Hepatic stellate cell (primary cell): ENCODE results near the gene SSRP1.

Experiments used
- DNase-seq: peaks from one replicate; pipeline ENCODE4 v3.0.0; 2011; ENCODE audit warnings: low spot score

SSRP1 gene

DNA sequence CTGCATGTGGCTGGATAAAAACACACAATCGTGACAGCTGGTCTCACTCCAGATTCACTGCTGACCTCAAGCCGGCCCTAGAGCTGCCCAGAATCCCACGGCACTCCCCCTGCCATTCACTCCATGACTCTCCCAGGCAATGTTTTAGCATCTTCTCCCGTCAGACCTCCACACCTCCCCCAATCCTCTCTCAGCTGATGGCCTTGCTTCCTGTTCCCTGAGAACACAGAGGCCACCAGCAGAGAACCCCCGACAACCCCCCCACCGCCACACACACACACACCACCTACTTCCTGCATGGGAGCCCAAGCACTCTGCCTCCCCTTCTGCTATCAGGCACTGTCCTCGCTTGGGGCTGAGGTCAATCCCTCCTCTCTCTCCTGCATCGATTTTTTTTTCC, 20.2 kb downstream of the SSRP1 start:
- DNase-seq: peak; percentile 90

DNA sequence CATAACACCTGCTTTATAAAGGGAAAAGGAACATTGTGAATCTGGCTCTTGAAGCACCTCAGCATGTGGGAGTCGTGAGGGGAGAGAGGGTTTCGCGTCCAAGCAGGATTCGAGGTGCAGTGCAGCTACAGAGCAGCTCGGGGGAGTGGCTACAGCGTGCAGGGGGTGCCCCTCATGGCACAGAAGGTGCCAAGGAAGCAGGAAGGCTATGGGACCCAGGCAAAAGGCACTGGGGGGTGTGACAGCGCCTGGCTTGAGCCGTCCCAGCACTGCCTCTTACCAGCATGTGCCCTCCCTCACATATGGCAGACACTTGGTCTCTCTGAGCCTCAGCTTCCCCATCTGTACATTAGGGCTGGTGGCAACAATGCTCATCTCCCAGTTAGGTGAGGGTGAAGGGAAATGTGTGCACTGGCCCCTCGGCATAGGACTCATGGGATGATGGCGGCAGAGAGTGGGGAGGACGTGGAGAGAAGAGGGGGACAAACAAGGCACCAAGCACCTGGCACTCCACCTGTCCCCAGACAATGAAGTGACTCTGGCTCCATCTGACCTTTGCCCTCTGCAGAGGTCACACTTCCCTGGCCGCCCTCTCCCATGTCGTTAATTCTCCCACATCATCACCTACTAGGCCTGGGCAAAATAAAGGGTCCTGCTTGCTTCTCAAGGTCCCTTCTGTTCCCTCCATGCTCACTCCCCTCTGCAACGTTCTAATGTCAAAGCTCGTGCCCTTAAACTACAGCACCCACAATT, 21.3 kb downstream of the SSRP1 start:
- no peak for DNase-seq

DNA sequence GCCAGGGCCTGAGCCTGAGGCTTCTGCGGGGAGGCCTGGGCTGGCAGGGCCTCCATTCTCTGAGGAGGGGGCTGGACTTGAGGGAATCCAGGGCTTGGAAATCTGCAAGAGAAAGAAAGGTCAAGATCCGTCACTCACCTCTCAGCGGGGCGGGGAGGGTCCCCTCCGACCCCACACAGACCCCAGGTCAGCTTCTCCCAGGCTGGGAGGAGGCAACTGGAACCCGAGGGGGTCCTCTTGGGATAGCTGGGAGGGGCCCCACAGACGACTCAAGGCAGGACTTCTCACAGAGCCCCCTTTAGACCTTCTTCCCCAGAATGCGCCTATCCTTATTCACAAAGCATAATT, 21.9 kb downstream of the SSRP1 start:
- DNase-seq: no peak

DNA sequence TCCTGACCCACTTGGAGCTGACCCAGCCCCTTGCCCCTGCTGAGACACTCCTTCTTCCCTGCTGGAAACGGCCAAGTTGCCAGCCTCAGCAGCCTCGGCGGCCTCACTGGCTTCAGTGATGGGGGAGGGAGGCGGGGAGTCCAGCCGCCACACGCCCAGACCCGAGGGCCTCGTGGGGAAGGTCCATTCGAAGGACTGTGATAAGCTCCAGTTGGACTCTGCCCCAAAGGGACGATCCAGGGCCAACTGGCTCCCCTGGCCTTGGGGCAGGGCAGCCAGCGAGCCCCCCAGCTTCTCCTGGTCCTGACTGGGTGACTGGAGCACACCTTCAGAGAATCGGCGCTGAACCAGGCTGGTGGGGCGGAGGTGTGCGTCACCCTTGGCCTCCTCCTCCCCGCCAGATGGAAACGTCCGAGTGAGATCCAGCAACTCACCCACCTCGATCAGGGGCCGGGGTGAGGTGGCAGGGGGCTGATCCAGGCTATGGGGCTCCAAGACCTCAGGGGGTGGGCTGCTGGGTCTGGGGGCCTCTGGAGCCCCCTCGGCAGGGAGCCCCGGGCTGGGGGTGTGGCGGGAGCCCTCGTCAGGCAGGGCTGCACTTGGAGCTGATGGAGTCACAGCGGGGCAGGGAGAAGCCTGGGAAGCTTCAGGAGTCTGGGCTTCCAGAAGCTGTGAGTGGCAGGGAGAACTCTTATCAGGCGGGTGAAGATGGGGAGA, 22.5 kb downstream of the SSRP1 start:
- DNase-seq: no peak

DNA sequence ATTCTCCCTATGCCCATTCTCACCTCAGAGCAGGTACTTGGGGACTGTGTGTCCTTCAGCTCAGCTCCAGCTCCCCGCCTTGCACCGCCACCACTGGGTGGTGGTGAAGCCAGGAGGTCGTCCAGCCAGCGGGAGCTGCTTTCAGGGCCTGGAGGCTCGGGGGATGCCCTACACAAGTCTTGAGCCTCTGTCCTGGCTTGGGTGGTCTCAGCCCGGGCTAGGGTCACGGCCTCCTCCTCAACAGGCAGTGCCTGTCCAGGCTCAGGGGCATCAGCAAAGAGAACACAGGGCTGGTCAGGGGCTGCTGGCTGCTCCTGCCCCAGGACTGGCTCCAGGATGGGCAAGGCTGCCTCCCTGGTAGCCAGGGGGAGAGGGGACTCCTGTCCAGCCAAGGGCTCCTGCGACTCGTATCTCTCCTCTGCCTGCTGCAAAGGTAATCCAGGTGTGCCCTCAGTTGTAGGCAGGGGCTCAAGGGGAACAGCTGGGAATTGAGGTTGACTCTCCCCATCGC, 23.1 kb downstream of the SSRP1 start:
- DNase-seq: no peak

DNA sequence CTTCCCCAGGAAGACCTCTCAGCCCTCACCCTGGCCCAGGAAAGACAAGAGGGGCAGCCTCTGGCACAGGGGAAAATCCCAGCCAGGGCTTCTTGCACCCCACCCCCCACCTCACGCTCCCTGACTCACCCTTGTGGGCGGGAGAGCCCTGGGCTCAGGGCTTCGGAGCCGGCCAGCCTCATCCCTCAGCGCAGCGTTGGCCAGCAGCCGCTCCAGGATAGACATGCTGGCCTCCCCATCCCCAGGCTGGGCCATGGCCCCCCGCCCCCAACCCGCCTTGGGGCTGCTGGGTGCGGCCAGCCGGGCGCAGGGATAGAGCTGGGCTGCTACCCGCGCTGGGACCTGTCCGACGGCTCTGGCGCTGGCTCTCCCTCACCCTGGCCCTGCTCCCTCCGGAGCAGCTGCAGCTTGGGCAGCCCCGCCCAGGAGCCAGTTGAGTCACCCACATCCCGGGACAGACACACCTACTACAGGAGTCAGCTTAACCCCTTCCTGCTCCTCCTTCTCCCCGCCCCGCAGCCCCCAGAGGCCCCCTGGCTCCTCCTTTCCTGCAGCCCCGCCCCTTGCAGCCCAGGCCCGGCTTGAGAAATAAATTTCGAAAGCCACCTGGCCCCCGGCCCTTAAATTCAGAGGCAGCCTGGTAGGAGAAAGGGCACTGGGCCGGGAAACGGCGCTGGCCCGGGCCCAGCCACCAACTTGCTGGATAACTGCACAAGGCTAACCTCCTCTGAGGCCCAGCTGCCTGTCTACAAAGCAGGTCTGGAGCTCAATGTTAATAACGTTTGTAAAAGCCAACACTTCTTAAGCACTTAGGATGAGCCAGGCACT, 24.4 kb downstream of the SSRP1 start:
- DNase-seq: peak; percentile 99

DNA sequence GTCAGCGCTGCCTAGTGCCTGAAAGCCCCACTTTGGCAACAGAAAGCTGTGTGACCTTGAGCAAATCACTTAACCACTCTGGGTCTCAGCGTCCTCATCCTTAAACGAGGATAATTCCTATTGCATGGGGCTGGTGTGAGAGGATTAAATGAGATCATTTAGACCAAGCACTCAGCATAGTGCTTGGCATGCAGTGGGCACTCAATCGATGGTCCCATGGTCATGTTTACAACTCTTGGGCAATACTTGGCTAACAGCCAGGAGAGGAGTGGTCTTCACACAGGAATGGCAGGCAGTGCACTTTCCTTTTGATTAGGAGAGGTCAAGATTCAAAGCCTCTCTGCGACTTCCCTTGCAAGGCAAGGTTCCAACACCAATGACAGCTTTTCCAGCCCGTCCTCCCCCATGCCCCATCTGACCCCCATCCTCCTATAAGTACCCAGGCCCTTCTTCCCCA, 25.0 kb downstream of the SSRP1 start:
- DNase-seq: no peak

DNA sequence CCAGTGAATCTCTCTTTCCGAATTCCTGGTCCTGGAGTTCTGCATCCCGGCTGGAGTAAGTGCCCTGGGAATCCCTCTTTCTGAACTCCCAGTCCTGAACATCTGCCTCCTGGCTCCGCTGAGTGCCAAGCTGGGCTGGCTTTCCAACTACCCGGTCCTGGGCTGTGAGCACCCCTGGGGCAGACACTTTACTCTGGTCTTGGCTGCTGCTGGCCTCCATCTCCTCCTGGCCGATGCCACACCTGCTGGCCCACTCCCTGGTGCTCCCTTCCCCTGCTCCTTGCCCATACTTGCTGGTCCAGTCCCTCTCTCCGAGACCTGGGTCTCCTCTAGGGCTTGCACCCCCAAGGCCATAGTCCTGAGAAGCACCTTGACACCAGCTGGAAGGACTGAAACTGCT, 25.6 kb downstream of the SSRP1 start:
- DNase-seq: no peak

DNA sequence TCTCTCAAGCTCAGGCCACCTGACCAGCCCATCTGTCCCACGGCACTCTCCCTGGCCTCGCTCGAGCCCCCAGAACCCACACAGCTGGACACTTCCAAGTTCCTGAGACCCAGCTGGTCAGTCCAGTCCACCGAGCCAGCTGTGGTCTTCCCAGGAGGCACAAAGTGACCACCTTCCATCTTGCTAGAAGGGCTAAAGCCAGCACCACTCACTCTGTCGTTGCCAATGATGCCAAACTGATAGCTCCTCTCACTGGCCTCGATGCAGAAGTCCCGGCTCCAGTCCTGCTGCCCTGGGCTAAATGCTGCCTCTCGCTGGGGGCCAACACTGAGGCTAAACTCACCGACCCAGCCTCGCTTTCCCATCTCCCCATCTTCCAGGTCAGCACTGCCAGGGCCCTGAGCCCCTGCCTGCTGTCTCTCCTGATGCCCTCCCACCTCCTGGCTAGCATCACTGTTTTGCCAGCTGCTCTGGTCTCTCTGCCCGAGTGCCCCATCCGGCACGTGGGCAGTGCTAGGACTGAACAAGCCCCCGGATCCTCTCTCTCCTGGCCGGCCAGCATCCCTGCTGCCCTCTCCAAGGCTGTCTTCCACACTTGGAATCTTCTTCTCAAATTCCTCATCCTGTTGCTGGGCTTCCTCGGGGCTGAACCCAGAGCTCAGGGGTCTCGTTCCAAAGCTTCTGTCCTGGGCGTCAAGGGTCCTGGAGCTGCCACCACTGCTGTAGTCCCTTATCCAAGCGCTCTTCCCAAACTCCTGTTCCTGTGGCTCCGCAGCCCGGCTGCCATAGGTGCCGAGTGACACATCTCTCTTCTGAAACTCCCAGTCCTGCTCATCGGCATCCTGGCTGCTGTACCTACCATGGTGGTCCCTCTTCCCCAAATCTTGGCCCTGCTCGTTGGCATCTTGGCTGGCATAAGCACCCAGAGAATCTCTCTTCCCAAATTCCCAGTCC, 26.3 kb downstream of the SSRP1 start:
- DNase-seq: no peak

DNA sequence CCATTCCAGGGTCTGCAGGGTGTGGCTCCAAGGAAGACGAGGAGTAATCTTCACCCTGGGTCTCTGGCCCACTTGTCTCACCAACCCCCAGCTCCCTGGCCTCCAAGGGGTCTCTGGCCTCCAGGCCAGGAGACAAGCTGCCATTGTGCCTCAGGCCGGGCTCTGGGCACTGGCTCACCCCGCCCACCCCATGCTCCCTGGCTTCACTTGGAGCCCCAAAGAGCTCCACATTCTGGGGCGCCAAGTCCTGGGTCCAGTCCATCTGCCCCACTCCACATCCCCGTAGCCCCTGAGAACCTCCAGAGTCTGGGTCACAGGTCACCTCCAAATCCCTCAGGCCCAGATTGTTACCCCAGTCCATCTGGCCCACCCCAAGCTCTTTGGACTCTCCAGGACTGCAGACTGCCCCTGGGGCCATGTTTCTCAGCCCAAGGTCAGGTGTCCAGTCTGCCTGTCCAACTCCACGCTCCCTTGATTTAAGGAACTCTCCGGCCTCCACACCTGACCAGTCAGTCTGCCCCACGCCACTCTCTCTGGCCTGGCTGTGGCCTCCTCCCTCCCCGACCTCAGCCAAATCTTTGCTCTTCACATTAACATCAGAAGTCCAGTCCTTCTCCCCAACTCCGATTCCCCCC, 27.1 kb downstream of the SSRP1 start:
- DNase-seq: no peak

DNA sequence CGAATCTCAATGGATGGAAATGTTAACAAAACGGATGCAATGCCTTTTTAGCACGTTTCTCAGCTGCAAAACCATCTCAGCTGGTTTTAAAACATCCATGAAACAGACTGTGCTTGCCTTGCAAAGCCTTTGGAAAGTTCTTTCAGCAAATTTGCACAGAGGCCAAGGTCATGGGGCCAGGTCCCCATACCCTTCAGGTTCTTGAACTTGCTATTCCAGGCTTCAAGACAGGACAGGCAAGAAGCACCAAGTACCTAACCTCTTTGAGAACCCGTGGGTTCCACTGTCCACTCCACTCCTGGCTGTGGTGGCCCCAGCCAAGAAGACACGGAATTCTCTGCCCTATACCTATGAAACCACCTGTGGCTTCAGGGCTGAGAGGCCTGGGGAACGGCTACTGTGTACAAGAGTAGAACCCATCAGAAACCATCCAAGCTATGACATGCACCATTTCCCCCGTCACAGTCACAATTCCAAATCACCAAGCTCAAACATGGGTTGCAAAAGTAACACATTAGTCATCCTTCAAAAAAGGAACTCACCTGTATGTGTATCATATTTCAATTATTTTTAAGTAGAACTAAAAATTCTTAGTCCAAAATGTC, 27.9 kb downstream of the SSRP1 start:
- no peak for DNase-seq

DNA sequence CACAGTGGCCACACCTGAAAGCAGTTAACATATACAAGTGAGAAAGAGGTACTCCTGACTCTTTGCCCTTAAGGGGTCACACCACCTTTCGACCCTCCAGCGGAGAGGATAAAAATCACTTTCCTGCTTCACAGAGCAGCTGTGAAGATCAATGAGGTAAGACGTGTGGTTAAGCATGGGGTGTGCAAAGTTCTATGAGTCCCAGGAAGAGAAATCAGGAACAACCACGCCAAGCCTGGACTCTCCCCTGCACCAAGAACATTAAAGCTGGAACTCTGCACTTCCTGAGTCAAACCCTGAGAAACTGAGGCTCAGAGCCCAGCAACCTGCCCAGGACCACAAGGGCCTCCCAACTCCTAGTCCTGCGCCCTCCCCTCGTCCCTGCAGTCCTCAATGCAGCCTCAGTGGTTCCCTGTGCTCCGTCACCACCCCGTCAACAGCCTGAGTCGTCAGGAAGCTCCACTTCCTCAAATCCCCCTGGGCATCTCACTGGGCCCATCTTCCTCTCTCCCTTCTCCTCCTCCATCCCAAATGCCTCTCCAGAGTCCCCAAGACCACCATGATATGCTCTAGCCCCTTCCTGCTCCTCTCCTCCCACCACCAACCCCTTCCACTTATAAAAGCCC, 28.6 kb downstream of the SSRP1 start:
- DNase-seq: no peak

DNA sequence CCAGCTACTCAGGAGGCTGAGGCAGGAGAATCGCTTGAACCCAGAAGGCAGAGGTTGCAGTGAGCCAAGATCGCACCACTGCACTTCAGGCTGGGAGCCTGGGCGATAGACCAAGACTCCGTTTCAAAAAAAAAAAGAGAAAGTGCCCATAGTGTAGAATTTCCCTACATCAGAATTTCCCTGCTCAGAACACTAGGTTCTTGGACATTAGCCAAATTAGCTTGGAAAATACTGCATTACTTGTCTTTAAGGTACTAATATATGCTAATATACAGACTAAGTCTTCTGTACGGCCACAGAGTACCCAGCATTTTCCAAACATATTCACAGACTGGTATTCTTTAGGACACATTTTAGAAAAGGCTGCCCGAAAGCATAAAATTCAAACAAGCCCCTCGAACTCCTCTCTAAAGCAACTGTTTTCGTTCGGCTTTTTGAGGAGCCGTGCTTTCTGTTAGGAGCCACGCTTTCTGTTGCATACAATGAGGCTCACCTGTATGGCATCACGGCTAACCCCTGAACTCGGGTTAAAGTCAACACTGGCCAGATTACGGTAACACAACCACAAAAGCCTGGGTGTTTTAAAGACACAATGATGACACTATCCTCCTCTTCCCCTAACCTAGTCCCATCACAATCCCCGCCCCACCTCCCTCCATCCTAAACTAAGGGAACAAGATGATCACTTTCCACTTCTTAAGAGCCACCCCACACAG, 29.4 kb downstream of the SSRP1 start:
- DNase-seq: no peak

DNA sequence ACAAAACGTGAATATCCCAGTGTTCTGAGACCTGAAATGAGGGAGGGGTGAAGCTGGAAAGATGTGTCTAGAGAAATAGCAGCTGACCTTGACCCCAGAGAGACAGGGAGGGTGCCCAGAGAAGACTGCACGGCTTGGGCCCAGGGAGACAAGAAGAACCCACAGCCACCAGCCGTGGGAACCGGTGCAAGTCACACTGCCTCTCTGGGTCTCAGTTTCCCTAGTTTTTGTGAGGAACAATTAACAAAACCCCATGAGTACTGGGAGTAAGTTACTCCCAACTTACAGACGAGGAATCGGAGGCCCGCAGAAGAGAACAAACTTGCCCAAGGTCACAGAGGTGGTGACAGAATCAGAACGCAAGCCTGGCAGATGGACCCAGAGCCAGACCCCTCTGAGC, 30.2 kb downstream of the SSRP1 start:
- no peak for DNase-seq

DNA sequence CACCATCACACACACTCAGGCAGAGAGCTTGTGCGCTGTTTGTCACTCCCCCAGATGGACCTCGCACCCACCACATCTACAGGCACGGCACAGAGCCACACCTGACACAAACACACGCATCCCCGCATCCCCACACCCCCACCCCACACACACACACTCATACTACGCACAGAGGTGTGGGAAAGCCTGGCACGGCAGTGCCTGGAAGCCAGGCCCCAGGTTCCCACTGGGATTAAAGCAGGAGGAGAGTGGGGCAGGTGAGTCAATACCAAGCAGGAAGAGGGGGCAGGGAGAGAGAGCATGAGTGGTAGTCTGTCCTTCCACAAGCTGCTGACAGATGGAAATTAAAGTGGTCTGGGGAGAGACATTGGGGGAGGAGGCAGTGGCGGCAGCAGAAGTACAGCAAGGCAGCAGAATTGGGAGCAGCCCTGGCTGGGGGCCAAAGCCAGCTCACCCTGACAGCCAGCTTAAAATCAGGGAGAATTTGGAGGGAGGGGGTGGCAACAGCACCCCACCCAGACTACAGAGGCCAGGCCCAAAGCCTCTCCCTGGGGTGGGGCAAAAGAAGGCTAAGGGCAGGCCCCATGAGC, 31.6 kb downstream of the SSRP1 start:
- no peak for DNase-seq

DNA sequence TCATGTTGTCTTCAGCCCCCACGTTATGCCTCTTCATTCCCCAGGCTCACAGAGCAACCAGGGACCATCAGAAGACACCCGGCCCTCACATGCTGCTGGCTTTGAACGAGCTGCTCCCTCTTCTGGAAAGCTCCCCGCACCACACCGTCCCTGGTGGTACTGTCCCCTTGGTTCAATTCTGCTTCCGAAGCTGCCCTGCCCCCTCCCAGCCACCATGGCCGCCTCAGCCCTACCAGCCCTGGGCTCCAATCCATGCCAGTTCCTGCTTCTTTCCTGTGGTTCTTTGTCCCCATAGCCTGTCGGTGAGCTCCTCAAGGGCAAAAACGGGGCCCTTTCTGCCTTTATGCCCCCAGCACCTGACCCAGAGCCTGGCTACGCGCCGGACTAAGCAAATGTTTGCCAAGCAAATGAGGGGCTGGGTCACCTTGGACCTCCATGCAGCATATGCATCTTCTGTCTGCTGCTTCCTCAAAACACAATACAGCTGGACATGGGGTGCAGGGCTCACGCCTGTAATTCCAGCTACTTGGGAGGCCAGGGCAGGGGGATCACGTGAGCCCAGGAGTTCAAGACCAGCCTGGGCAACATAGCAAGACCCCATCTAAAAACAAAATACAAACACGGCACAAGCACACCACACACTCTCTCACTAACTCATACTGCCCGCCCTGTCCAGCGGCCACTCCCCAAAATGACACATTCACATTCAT, 32.3 kb downstream of the SSRP1 start:
- DNase-seq: no peak

DNA sequence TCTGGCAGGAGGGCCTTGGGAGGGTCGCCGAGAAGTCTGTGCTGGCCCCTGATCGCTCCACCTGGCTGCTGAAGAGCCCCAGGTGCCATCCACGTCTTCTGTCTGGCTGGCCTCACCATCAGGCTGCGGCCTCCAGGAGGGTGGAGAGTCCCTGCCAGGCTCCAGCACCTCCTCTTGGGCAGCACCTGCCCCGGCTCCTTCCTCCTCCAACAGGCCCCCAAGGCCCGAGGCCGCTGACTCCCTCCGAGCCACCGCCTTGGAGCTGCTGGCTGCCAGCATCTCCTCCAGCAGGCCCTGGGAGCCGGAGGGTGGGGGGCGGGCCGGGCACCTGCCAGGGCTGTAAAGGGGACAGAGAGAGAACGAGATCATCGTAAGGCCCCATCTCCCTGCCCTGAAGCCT, 33.2 kb downstream of the SSRP1 start:
- no peak for DNase-seq

DNA sequence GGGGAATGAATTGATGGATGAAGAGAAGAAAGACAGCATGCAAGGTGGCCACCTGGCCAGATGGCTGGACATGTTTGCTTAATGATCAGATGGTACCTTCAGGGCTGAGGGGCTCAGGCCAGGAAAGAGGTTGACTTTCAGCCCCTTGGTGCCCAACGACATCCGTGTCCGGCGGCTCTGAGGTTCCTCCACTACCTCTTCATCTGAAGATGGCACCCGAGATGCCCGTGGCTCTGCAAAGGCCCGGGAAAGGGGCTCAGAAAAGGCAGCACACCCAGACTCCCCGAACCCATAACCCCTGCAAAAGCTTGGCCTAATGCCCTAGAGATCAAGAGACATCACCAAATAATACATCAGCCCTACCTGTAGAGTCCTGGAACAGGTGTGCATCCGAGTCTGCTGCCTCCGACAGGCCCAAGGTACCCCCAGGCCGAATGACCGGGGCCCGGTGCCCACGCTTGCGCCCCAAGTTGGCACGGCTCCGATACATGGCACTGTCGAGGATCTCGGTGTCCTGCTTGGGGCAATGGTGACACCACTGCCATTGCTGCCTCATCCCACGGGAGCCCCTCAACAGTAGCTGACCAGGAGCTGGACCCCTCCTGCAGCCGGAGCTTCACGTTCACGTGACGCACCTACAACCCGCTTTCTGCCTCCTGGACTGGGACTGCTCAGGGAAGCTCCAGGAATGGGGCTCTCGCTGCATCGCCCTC, 33.8 kb downstream of the SSRP1 start:
- DNase-seq: no peak
